NCI-H226 (cell line): ENCODE data around the gene BRD8.

Experiments
- DNase-seq: peaks from one replicate; pipeline ENCODE4 v3.0.0-alpha.2; 2015

BRD8 gene

DNA sequence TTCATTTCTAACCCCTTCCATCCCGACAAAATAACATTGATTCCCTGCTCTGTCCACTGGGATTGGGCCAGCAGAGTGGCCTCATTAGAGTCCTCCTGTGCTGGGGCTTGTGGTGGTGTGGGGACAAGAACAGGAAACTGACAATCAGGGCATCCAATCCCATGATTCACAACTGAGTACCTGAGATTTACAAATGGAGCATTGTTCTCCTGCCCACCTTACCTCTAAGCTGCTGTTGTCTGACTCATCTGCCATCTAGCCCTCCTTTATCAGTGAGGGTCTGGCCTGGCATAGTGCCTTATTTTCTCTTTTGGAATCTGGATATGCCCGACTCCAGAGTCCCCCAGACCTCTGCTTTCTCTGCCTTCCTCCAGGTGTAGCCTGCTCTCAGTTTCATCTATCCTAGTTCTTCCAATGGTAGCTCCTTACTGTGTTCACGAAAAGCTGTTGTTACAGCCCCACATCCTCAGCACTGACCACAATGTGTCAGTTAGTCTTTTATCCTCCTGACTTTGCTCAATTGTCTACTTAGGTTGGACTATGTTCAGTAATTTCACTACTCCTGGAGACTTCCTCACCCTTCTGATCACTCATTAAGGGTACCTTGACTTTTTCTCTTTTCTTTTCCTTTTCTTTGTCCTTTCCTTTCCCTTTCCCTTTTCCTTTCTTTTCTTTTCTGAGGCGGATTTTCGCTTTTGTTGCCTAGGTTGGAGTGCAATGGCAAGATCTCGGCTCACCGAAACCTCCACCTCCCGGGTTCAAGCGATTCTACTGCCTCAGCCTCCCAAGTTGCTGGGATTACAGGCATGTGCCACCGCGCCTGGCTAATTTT lies 81.2 kb downstream of the BRD8 start:
- no peak for DNase-seq

DNA sequence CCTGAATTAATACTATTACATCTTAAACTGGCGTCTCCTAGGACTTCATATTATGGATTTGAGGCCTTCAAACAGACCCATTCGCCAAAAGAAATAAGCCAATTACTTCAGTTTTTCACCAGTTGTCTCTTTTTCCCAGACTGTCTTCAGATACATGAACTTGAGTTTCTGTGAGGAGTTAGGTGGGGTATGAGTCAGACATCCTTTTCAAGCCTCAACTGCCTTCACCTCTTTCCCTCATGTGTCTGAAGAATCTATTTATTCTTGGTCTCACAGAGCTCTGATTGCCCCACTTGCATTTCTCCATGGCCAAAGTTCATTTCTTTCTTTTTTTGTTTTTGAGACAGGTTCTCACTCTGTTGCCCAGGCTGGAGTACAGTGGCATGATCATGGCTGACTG lies 82.1 kb downstream of the BRD8 start:
- no peak for DNase-seq

GRCh38 chr5:138095100-138095907 lies 83.1 kb downstream of the BRD8 start:
- DNase-seq: no peak

DNA sequence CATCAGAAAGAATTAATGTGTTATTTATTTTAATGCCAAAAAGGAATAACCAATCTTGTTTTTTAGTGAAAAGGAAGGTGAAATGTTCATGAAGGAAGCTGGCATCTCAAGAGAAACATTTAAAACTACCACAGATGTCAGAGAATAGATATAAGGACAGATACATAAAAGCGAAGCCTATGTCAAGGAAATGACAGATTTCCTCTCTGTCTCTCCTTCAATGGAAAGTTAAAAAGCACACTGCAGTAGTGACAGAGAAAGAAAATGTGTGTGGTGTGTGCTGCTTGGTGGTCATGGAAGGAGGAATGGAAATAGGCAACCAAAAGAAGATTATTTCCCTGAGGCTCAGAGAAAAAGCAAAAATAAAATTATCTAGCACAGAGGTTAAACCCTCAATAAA lies 85.4 kb downstream of the BRD8 start:
- no peak for DNase-seq

DNA sequence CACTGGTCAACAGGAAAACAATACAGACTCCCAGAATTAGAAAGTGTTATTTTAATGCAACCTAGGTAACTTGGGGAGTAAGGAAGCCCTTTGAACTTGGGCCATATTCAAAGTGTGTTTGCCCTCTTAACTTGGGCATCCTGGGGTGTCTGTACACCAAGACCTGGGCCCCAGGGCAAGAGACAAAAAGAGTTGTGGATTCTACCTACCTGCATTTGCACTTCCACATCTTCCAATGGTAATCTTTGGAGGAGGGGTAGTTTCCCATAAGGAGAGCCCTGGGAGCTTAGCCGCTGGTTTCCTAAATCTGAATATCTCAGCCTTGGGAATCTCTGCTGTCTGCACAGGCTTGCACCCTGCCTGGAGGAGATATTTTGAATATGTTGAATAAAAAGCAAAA lies 86.1 kb downstream of the BRD8 start:
- DNase-seq: no peak

- DNase-seq: no peak
Measured at GRCh38 chr5:138091685-138092084, 86.7 kb downstream of the BRD8 start.
